Measurements from ENCODE around the gene CASP1.

CASP1 gene

DNA sequence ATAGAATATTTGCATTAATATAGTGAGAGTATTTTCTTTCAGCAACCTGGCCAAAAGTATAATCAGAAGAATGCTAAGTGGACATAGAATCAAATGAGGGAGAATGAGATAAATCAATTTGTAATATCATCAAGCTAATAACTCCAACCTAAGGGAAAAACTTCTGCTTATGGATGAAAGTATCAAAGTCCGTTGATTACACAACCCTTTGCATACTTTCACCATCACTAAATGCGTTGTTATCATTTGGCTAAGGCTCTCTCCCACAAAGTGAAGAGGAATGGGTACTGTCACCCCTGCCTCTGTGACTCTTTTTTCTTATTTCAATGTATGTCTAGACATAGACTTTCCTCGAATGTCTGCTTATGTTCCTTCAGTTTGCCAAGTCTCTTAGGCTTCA, 50.1 kb downstream of the CASP1 start:
- DNase-seq (ENCODE audit: low read depth) = no peak

DNA sequence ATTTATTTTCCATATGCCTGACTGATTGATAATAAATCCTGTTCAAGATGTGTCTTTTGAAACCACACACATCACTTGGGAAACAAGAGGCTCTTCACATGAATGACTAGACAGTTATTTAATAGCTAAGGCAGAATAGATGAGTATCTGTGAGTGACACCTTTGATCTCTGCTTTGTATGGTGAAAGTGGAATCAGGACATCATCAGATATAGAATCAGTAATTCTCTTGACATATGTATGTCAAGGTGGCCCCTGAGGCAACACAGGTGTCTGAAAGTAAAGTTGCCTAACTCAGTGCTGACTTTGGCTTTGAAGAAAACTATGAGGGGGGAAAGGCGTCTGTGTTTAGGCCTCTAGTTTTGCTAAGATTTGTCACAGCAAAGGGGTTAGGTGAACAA, 55.1 kb downstream of the CASP1 start:
- DNase-seq (ENCODE audit: low read depth) = no peak
